ENCODE results near the gene CDH12. TPM values are rescaled to one million over a fixed set of nuclear protein-coding genes. Genes with fewer than 3 reads are reported as not detected.

The CDH12 gene
- total RNA-seq, 1 experiment from 2014 or later, result not detected

DNA sequence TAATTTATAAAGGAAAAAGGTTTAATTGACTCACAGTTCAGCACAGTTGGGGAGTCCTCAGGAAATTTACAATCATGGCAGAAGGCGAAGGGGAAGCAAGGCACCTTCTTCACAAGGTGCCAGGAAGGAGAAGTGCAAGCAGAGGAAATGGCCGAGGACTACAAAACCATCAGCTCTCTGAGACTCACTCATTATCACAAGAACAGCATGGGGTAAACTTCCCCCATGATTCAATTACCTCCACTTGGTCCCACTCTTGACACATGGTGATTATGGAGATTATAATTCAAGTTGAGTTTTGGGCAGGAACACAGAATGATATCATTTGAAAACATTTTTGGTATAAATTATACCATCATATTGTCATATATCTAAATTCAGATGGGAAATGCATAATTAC is 934.7 kb downstream of the CDH12 start:
- DNase-seq (ENCODE audit: low read depth, low spot score) (no peak), ATAC-seq (no peak)
- H3K9ac ChIP-seq (ENCODE audit: low read length), result no peak overlapping the region
- no peaks in the 10 kb centered on the region for H3K4me1 ChIP-seq (ENCODE audit: control insufficient read depth in 1 of 2, insufficient read depth in 2 of 2, low read length in 2 of 2)
- CTCF ChIA-PET, result no interaction called here
- no peak overlapping the region for H3K27ac ChIP-seq (ENCODE audit: low read depth, low read length)
- H3K27me3 ChIP-seq (ENCODE audit: insufficient read depth, low read length), result no peaks in the 10 kb centered on the region
- no peaks in the 10 kb centered on the region for H3K9me2 ChIP-seq (ENCODE audit: insufficient read depth)
- no peaks in the 10 kb centered on the region for H3K36me3 ChIP-seq (ENCODE audit: control insufficient read depth in 1 of 2, insufficient read depth in 2 of 2, low read length in 2 of 2)
- no peak for TF ChIP-seq RAD21 (IDR thresholded peaks at IDR 0.05; ENCODE audit: low read depth)
- TF ChIP-seq, protein P1, sequence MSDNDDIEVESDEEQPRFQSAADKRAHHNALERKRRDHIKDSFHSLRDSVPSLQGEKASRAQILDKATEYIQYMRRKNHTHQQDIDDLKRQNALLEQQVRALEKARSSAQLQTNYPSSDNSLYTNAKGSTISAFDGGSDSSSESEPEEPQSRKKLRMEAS (IDR thresholded peaks at IDR 0.05), result no peak
- TF ChIP-seq EZH2 (IDR thresholded peaks at IDR 0.05), result no peak
- no peak for TF ChIP-seq FOSL1 (IDR thresholded peaks at IDR 0.05; ENCODE audit: low read depth)
- TF ChIP-seq YY1 (IDR thresholded peaks at IDR 0.05; ENCODE audit: extremely low read depth, insufficient replicate concordance, low read depth, low read length), result no peak
- no peak for TF ChIP-seq JUND (IDR thresholded peaks at IDR 0.05)
- TF ChIP-seq, protein P2, sequence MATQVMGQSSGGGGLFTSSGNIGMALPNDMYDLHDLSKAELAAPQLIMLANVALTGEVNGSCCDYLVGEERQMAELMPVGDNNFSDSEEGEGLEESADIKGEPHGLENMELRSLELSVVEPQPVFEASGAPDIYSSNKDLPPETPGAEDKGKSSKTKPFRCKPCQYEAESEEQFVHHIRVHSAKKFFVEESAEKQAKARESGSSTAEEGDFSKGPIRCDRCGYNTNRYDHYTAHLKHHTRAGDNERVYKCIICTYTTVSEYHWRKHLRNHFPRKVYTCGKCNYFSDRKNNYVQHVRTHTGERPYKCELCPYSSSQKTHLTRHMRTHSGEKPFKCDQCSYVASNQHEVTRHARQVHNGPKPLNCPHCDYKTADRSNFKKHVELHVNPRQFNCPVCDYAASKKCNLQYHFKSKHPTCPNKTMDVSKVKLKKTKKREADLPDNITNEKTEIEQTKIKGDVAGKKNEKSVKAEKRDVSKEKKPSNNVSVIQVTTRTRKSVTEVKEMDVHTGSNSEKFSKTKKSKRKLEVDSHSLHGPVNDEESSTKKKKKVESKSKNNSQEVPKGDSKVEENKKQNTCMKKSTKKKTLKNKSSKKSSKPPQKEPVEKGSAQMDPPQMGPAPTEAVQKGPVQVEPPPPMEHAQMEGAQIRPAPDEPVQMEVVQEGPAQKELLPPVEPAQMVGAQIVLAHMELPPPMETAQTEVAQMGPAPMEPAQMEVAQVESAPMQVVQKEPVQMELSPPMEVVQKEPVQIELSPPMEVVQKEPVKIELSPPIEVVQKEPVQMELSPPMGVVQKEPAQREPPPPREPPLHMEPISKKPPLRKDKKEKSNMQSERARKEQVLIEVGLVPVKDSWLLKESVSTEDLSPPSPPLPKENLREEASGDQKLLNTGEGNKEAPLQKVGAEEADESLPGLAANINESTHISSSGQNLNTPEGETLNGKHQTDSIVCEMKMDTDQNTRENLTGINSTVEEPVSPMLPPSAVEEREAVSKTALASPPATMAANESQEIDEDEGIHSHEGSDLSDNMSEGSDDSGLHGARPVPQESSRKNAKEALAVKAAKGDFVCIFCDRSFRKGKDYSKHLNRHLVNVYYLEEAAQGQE (IDR thresholded peaks at IDR 0.05; ENCODE audit: low read depth), result no peak
- TF ChIP-seq, protein P3, sequence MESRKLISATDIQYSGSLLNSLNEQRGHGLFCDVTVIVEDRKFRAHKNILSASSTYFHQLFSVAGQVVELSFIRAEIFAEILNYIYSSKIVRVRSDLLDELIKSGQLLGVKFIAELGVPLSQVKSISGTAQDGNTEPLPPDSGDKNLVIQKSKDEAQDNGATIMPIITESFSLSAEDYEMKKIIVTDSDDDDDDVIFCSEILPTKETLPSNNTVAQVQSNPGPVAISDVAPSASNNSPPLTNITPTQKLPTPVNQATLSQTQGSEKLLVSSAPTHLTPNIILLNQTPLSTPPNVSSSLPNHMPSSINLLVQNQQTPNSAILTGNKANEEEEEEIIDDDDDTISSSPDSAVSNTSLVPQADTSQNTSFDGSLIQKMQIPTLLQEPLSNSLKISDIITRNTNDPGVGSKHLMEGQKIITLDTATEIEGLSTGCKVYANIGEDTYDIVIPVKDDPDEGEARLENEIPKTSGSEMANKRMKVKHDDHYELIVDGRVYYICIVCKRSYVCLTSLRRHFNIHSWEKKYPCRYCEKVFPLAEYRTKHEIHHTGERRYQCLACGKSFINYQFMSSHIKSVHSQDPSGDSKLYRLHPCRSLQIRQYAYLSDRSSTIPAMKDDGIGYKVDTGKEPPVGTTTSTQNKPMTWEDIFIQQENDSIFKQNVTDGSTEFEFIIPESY (IDR thresholded peaks at IDR 0.05; ENCODE audit: extremely low read depth, insufficient replicate concordance, low read length), result no peak
- no peak for TF ChIP-seq SP1 (IDR thresholded peaks at IDR 0.05; ENCODE audit: low read depth)
- TF ChIP-seq SRF (IDR thresholded peaks at IDR 0.05; ENCODE audit: low read depth), result no peak
- TF ChIP-seq ZFX (IDR thresholded peaks at IDR 0.05), result no peak
- intact Hi-C loops (cut with micrococcal nuclease), result no loop called here
- peaks cover 0 to 15% of the 10 kb centered on the region in 2 experiments; a peak in 2 of 4 replicates for H3K9me3 ChIP-seq (ENCODE audit: control insufficient read depth in 1 of 2, insufficient read depth in 1 of 2, low read depth in 1 of 2, low read length in 2 of 2)
- H4K20me1 ChIP-seq (ENCODE audit: insufficient read depth), result no peaks in the 10 kb centered on the region
- no TSS peak for BruUV-seq (replicated peaks)
- H3K79me2 ChIP-seq (ENCODE audit: insufficient read depth, low read length), result no peaks in the 10 kb centered on the region
- no peak overlapping the region for H3K4me3 ChIP-seq (replicated peaks in 1 of 2; ENCODE audit: low read depth in 1 of 2, low read length in 2 of 2)
- RAD21 ChIA-PET (ENCODE audit: low non-redundant PET in 1 of 2, low total read pairs in 2 of 2, uncharacterized antibody in 2 of 2, unreplicated experiment in 2 of 2), result no interaction called here
- no peak overlapping the region for H2AFZ ChIP-seq (ENCODE audit: low read depth, low read length, poor library complexity, severe bottlenecking)
- no peak overlapping the region for H3K4me2 ChIP-seq (ENCODE audit: low read length)
- POLR2A ChIA-PET, result no interaction called here
